Breast epithelium (tissue), 3 donors: Measurements from ENCODE around the gene OR52E1.

Source experiments
- POLR2A ChIP-seq: fragments of 450-650 bp; IDR thresholded peaks from one replicate; pipeline ENCODE4 v1.6.1; 2016; ENCODE audit warnings: antibody characterized with exemption, mild to moderate bottlenecking, moderate library complexity
- POLR2AphosphoS5 ChIP-seq, 3 donors: sonication (generic); formaldehyde crosslinking; IDR thresholded peaks; one replicate each; pipeline ENCODE4 v1.6.1; 2017; ENCODE audit warnings: antibody characterized with exemption in 3 of 3

DNA sequence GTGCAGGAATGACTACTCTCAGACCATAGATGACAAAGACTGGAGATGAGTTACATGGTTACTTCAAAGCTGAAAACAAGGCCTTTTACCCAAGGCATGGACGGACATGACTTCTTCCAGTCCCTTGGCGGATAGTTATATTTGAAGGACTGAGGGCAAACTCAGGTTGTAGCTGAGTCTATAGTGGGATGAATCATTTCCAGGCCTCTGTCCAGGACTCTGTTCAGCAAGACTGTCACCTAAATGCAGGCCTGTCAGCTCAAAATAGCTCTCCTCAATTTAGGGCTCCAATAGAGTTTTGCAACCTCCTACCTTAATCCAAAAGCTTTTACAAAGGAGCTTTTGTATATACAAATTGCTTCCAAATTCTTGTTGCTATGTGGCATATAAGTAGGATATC is 47.4 kb upstream of the OR52E1 start:
- TF ChIP-seq POLR2AphosphoS5 (IDR thresholded peaks at IDR 0.05) (no peak), POLR2A (no peak)
